ENCODE data around the gene SLX4IP.
"Not testable (repeated sequence)": the region's sequence is repeated elsewhere in the genome, so short reads cannot be mapped to it uniquely, and the experiment has no call there.

Gene SLX4IP

DNA sequence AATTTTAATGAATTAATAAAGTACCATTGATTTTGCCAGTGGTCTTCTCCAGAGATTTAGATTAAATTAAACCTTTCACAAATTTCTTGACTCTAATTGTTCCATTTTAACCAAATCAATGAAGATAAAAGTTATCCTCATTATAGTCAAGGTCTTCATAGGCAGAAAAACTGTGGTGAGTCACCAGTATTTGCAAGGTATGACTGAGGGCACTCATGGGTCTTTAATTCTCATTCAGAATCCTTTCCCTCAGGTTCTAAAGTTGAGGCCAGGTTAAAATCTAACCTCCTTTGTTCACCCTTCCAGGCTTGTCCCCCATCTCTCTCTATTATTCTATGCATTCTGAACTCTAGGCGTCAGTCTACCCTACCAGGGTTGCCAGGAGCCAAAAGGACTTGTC, 144.8 kb downstream of the SLX4IP start:
- DNase-seq: no peak

DNA sequence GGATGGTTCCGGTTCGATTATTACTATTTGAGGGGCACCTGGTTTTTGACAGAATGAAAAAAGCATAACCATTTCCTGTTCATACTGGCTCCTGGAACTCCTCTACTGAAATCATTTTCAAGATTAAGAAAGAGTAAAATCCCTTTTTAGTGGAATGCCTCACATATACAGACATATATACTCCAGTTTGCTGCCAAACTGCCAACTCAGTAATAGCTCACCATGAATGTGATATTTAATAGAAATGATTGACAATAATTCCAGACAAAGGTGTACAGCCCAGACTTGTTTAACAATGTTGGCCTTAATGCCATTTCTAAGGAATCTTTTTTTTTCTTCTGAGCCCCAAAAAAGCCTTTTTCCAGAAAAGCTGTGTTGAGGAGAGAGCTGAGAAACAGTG, 145.6 kb downstream of the SLX4IP start:
- DNase-seq: no peak

DNA sequence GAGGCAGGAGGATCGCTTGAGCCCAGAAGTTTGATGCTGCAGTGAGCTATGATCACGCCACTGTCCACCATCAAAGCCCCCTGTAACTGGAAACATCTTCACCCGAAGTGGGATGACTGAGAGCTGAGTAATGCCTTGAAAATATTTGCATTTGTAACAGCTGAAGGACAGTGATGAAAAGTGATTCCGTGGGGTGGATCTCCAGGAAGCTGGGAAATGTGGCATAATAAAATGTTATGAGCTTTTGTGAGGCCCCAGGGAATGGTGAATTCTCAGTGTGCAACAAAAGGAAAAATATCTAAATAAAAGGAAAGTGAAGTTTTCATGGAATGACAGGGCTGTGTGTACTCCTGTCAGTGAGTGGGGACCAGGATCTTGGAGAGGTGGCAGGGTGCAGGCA, 146.7 kb downstream of the SLX4IP start:
- no peak for DNase-seq

DNA sequence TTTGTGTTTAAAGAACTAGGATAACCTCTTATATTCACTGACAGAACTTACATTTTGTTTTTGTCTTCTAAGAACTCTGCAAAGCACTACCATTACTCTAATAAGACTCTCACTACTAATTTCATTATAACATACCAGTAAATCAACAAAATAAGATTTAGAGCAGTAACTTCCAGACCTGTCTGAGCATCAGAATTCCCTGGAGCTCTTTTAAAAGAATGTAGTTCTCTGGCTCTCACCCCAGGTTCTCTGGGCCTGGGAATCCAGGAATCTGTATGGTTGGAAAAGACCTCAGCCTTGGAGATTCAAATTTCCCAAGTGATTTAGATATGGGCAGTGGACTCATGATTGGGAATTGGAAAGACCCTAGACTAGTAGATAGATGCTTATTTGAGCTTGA, 149.3 kb downstream of the SLX4IP start:
- no peak for DNase-seq

DNA sequence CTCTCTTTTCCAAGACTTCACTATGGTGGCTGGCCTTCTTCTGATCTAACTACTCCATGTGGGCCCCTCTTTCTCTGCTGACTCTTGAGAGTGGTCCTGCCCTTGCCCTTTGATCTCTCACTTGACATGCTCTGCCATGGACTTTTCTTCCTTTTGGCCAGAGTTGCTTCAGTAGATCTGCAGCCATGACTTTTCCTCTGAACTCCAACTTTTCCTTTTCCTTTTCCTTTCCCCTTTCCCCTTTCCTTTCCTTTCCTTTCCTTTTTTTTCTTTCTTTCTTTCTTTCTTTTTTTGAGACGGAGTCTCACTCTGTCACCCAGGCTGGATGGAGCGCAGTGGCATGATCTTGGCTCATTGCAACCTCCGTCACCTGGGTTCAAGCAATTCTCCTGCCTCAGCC, 150.2 kb downstream of the SLX4IP start:
- no peak for DNase-seq

DNA sequence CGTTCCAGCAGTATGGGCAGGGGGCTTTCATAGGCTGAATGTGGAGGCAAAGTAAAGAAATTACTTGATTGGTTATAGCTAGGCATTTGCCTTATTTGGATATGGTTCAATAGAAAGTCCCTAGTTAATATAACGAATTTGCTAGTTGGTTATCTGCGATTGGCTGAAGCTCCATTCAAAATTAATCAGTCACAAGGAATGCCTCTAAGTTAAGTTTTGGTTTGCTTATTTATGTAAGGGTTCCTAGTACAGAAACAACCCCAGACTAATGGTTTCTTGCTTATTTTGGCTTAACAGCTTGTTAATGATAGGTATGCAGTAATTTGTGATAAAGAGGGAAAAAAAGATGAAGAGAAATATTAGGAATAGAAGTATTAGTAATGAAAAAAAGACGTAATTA, 151.2 kb downstream of the SLX4IP start:
- no peak for DNase-seq

DNA sequence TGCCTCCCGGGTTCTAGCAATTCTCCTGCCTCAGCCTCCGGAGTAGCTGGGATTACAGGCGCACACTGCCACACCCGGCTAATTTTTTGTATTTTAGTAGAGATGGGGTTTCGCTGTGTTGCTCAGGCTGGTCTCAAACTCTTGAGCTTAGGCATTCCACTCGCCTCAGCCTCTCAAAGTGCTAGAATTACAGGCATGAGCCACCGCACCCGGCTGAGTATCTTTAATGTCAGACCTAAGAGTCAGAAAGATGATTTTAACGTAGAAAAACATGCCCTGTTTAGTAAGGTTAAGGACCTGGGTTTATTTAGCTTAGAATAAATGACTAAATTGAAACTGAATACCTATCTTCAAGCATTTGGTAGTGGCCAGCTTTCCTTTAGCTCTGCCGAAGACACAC, 155.3 kb downstream of the SLX4IP start:
- not testable (repeated sequence) for DNase-seq

DNA sequence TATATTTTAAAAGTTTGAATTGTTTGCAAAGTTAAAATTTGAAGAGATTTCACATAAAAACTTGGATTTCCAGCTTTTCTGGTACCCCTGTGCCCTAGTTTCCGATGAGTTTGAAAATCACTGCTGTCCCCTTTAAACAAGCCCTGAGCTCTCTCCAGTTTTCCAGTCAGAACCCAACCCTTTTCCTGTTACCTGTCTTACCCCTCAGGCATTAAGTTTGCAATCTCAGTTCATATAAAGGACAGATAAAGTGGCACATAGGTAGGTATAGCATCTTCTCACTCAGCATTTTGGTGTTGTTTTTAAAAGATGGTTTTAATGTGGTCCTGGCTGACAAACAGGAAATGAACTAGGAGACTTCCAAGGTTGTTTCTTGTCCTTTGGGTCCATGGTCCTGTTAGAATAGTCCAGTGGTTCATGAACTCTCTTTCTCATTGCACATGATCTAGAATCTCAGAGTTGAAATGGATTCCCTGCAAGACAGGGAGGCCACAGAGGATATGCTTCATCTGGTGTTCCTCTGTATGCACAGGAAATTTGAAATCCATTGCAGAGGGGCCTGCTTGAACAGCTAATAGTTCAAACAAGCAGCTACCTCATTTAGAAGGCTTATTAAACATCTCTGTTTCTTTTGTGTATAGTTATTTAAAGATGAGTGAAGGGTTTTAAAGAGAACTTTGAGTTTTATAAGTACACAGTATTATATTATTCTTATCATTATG, 156.0 kb downstream of the SLX4IP start:
- DNase-seq: no peak

DNA sequence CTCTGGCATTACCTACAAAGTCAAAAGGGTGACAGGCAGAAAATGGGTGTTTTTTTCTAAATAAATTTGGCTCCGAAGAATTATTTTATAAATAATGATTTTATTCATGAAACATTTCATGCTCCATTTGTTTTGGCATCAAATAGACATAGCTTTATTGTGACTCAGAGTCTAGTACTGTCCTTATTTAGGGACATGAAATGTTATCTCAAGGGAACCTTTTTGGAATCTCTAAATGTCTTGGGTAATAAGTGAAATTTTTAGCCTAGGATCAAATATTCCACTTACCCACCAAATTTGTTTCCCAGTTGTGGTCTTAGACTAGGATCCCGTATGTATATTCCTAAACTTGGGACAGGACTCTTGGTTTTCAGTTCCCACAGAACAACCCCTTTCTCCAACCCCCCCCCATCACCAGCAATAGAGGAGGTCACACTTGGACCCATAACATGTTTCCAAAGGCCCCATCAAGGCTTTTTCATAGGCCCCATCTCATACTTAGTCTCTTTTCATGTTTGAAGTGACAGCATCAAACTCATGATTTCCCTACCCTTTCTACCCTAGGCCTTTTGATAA, 156.9 kb downstream of the SLX4IP start:
- DNase-seq: no peak

DNA sequence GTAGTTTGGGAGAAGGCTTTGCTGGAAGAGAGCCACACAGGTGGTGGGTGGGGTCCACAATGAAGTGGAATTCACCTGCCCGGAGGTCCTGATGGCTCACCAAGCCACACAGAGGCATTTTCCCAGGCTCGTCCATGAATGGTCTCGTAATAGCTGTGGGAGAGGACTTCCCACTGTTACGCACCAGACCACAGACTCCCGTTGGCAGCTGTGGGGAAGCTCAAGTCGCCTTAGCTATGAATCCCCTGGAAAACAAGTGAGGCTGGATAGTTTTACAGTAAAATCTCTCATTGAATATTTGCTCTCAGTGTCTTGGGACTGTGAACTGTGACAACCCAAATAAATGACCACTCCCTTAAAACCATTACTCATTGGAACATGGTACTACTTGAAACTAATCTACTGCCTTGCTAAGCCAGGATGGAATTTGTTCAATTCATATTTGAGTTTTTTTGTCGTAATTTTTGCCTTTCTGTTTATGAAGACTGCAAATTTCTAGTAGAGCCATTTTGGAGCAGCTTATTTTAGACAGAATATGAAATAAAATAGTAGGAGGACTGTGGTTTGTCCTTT, 159.3 kb downstream of the SLX4IP start:
- no peak for DNase-seq

DNA sequence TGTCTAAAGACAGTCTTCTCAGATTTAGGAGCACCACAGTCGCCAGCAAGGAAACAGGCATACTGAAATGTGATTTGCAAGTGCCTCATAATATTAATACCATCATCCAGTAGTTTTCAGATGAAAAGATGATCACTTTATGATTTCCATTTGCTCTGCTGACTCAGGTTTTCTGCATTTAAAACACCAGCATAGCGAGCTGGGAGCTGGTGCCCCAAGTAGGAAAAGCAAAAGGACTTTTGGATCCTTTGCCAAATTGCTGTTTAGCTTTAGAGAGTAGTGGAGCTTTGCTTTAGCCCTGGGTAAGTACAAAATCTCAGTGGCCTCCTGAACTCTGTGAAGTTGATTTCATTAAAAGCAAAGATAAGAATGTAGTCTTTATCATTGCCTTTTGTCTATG, 160.2 kb downstream of the SLX4IP start:
- DNase-seq: no peak

DNA sequence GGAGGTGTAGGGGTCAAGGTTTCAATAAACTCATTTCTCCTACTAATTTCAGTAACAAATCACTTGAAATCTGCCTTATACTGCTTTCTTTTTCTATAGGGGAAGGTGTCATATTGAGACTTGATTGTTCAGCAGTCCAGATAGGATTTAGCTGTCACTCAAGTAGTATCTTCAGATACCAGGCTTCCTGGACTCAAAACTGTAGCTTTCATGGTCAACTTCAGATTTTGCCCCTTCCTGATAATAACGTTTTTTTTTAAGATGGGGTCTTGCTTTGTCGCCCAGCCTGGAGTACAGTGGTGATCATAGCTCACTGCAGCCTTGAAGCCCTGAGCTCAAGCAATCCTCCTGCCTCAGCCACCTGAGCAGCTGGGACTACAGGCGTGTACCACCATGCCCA, 160.9 kb downstream of the SLX4IP start:
- no peak for DNase-seq

DNA sequence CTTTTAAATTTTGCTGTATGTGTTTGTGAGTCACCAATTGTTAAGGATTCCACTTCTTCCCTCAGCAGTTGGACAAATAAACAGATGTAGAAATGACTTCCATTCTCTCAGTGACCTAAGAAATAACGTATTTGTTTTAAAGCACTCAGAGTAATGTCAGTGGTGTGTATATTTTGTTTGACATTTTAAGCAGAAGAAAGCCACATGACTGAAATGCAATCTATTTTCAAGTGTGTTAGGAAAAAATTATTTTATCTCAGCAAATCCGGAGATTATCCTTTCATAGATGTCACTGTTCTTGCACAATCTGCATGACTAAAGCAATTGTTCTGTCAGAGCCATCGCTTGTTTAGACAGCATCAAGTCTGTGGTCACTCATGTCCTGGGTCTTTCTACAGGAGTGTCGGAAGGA, 161.6 kb downstream of the SLX4IP start:
- no peak for DNase-seq

DNA sequence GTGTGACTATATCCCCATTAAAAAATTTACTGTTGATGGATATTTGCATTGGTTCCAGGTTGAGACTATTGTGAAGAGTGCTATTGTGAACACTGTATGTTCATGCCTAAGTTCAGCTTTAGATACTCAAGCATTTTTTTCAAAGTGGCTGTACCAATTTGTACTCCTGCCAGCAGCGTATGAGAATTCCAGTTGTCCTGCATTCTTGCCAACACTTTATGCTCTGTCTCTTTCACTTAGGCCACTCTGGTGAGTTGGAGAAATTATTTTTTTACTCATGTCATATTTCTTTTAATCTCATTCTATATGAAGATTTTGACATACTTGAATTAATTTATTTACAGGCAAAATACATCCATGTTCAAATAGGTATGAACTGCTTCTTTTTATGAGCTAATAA, 162.5 kb downstream of the SLX4IP start:
- no peak for DNase-seq

DNA sequence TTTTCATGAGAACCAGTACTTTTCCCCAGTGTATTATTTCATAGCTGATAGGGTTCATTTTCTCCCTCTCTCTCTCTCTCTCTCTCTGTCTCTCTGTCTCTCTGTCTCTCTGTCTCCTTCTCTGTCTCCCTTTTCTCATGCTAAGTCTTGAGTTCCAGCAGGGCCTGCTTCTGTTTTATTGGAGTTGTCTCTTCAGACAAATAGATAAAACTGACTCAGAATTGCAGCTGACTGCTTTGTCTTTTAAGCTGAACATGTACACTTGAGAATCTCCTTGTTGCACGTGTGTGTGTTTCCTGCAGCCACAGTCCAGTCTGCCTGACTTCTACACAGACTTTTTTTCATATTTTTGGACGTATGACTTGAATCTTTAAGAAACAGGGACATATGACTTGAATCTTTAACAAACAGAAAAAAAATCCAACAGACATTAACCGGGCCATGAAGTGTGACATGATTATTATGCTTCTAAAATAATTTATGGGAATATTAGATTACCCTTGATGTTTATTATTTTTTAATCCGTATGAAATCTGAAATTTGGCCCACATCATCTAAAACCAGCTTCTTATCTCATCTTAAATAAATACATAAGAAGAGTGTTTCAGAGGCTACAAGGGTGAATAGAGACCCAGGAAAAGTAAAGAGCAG, 167.2 kb downstream of the SLX4IP start:
- DNase-seq: no peak

DNA sequence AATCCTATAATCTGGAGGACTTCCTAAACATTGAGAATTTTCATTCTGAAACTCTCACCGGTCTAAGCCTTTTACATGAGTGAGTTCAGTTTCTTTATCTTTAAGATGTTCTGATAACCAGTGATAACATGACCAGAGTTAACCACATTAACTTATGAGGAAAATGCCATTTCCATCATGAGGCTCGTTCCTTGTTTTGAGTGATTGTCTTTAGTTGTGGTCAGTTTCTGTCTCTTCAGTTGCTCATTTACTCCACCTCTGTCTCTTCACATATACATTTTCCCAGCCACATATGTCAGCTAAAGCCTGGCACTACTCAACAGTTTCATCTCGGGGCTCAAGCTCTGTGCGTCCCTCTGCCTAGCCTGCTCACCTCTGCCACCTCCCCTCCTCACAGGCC, 168.3 kb downstream of the SLX4IP start:
- no peak for DNase-seq

DNA sequence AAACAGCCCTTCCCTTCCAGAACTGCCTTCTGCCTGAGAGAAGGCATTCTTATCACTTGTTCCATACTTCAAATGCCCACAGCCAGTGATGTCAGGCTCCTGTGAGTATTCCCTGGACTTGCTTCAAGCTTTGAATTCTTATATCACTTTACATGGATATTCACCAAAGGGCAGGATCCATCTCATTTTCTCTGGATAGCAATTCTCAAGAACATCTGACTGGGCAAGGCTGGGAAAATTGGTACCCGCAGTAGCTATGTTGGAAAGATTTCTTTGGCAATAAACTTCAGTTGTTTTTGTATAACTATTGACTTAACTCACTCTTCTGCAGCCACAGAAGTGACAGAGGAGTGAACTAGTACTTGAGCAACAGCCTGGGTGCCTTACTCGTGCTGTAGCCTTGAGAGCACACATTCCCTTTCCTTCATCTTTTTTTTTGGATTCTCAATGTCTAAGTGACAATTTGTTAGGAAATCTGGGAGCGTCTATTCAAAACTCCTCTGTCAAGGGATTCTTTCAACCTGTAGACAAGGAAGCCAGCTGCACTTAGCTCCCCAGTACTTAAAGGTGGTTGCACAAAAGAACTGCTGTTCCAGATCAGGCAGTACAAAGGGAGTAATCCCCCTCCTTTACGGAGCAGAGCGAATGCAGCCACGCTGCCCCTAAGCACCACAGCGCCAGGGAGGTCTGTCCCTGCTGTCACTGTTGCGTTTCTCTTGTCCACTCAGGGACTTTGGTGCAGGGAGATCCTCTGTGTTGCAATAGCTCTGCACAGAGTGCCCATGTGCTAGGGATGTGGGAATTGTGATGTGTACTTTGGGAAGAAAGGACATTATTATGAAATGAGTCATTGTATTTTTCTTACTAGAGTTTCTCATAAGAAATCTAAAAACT, 169.1 kb downstream of the SLX4IP start:
- no peak for DNase-seq

DNA sequence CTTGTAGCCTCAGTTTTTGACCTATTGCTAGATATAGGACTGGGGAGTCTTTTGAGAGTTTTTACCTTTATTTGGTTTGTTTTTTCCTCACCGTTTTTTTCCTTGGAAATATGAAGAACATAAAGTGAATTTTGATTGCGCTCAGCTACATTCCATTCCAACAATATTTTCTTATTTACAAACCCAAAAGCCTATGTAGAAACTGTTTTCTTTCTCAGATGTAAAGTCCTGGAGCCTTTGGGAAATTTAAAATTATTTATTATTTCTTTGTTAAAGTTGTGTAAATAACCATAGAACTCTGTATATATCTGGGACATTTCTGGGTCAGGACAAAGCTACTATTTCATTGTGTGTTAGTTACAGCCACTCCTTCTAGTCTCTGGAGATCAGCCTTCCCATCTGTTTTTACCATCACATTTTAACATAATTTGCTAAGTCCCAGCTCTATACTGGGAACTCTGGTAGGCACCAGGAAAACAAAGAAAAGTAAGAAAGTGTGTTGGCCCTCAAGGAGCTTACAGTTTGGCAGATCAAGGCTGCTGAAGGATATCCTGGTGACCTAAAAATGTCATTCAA, 169.8 kb downstream of the SLX4IP start:
- DNase-seq: no peak

DNA sequence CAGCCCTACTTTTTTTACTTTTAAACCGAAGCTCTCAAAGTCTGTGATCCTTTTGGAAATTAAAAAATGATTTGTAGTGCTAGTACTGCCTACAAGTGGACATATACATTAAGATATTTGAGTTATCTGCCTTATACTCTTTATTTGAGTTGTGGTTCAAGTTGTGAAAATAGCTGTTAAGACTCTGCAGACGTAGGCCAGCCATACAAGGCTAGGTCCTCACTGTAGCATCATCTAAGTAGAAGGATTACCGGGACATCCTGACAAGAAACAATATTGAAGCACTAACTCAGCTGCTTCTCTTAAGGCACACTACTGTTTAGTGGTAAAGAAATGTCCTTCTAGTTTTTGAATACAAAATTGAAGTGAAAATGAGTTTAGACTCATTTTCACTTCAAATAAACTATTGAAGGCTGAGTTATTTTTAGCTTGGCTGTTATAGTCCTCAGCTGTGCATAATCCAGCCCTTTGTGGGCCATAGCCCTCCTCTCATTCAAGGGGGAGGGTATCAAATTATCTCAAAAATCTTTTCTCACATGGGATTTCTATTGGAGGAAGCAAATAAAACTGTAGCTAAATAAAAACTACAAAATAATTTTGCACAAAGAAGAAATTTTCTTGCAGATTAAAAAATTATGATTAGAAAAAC, 170.6 kb downstream of the SLX4IP start:
- no peak for DNase-seq

DNA sequence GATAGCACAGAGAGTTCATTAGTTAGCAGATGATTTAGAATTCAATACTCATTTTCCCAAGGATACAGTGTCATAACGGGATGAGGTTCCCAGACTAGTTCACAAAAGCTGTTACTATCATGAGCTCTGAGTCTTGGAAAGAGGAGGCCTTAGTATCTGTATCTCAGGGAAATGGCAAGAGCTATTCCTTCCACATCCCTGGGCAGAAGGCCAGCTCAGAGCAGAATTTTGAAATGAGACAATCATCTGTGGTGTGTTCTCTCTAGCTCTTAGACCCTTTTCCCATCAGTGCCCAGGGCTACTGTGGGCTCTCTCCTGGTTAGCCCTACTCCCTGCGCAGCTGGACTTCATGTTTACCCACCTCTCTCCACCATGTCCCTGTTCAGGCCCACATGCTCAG, 174.2 kb downstream of the SLX4IP start:
- no peak for DNase-seq

DNA sequence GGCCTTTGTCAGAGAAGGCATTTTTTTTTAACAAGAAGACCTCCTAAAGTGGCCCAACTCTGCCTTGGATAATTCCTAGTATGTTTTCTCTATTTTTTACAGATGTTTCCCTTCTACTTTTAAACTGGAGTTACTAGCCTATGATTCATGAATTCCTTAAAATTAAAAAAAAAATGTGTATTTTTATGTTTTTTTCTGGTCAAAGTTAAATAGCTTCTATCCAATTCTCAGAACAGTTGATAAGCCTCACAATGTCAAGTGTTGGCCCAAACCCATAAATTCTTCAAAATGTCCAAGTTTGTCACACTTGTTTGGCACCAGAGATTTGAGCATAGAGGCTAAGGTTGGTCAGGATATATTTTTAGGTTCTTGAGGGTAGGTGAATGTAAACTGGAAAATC, 174.7 kb downstream of the SLX4IP start:
- DNase-seq: no peak

DNA sequence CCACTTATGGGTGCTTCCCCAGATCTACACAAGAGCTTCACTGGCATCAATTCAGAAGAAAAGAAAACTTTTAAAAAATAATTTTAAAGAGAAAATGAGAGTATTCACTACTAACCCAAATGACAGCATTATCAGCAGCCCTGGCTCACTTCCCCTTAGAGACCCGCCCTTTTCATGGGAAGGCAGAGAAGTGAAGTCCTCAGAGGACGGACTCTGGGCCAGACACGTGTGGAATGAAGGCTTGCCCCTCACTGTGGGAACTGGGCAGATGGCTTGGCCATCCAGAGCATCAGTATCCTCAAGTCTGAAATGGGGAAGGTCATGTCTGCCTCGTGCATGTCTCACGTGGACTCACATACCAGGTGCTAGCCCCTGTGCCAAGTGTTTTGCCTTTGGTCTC, 175.1 kb downstream of the SLX4IP start:
- DNase-seq: no peak
